HepG2 (cell line): Measurements from ENCODE around the gene AHSP. TPM values are rescaled to one million over a fixed set of nuclear protein-coding genes. Genes with fewer than 3 reads are reported as not detected.

Source experiments
- ATAC-seq: fragments of 200-7000 bp; cut with Tn5 transposase; 3 replicates; pipeline ENCODE4 v1.9.1; 2020; ENCODE audit warnings: mild to moderate bottlenecking, moderate library complexity
- BruUV-seq: library from RNA; stranded (reverse); fragments of 400-500 nt; replicated peaks from 2 replicates; lab custom pipeline; 2021; lab: Mats Ljungman, UMichigan
- CTCF ChIA-PET: fragments of 300-600 bp; formaldehyde crosslinking; extraction: SDS; loops from one replicate; lab custom pipeline; 2021; ENCODE audit warnings: low total read pairs, inconsistent platforms, low intra/inter-chr PET ratio; lab: Yijun Ruan, JAX
- POLR2A ChIA-PET: fragments of 350-600 bp; sonication (Branson Sonifier 250); formaldehyde crosslinking; loops from one replicate; lab custom pipeline; 2020; ENCODE audit warnings: antibody characterized with exemption, inconsistent platforms; lab: Yijun Ruan, JAX
- DNase-seq: peaks from one replicate; pipeline ENCODE4 v3.0.0-alpha.2; 2015; ENCODE audit warnings: low spot score
- FAIRE-seq: peaks from 3 replicates; lab custom pipeline; 2011; peaks lifted over from hg19 to GRCh38; lab: Jason Lieb, UNC
- H2AFZ ChIP-seq: one replicate; pipeline ENCODE4 v1.6.1; 2011; ENCODE audit warnings: low read length, inconsistent platforms
- H3K27ac ChIP-seq: fragments of 300-600 bp; 3 replicates; pipeline ENCODE4 v1.8.0; 2011; ENCODE audit warnings: mixed run types, mild to moderate bottlenecking, mixed read lengths, low read length, inconsistent platforms; ENCODE audit not compliant: insufficient read depth; ENCODE audit errors: extremely low read length
- H3K27me3 ChIP-seq, 2 experiments: fragments of 200-600 bp in 1 of 2; 2 replicates in 1 of 2; 3 replicates in 1 of 2; pipeline versions ENCODE4 v1.6.0 to v1.8.0; 2011; ENCODE audit warnings: low read length in 2 of 2, mild to moderate bottlenecking in 2 of 2, moderate library complexity in 2 of 2, inconsistent platforms in 1 of 2; ENCODE audit not compliant: insufficient read depth in 2 of 2, control insufficient read depth in 1 of 2
- H3K36me3 ChIP-seq, 2 experiments: fragments of 200-600 bp in 1 of 2; replicated peaks in 1 of 2; 2 replicates in 1 of 2; 3 replicates in 1 of 2; pipeline versions ENCODE4 v1.5.1 to v1.8.0; 2011; ENCODE audit warnings: low read length in 2 of 2, inconsistent platforms in 1 of 2; ENCODE audit not compliant: insufficient read depth in 2 of 2, control insufficient read depth in 1 of 2
- H3K4me1 ChIP-seq: 2 replicates; pipeline ENCODE4 v1.5.1; 2012; ENCODE audit warnings: low read length, inconsistent platforms; ENCODE audit not compliant: insufficient read depth
- H3K4me2 ChIP-seq: 2 replicates; pipeline ENCODE4 v1.6.0; 2011; ENCODE audit warnings: low read depth, low read length, inconsistent platforms
- H3K4me3 ChIP-seq, 3 experiments: fragments of 200-600 bp in 1 of 3; sonication (generic), shearing (Covaris generic) in 1 of 3; replicated peaks in 1 of 3; 2 replicates each; pipeline ENCODE4 v1.5.1; 2011 to 2016; ENCODE audit warnings: low read length in 3 of 3, inconsistent platforms in 2 of 3, low read depth in 2 of 3, mild to moderate bottlenecking in 2 of 3, control low read depth in 1 of 3, mixed read lengths in 1 of 3; ENCODE audit not compliant: insufficient read depth in 1 of 3
- H3K79me2 ChIP-seq: one replicate; pipeline ENCODE4 v1.6.1; 2011; ENCODE audit warnings: low read length, inconsistent platforms; ENCODE audit not compliant: insufficient read depth
- H3K9ac ChIP-seq: 2 replicates; pipeline ENCODE4 v1.6.0; 2011; ENCODE audit warnings: mild to moderate bottlenecking, low read depth, low read length, inconsistent platforms; ENCODE audit not compliant: insufficient read depth
- H3K9me3 ChIP-seq: 2 replicates; pipeline ENCODE4 v1.5.1; 2012; ENCODE audit warnings: mild to moderate bottlenecking, low read length
- H4K20me1 ChIP-seq: 2 replicates; pipeline ENCODE4 v1.6.0; 2011; ENCODE audit warnings: inconsistent platforms, mild to moderate bottlenecking, low read length, moderate library complexity; ENCODE audit not compliant: insufficient read depth
- BCL6 ChIP-seq: IDR thresholded peaks from 2 replicates; pipeline ENCODE4 v1.6.1; 2016; ENCODE audit warnings: missing genetic modification reagents, missing compliant biosample characterization
- FOXP4 ChIP-seq: sonication (generic); formaldehyde crosslinking; IDR thresholded peaks from 2 replicates; pipeline ENCODE4 v1.4.0; 2020; ENCODE audit warnings: missing genetic modification reagents
- HDAC1 ChIP-seq: sonication (generic); formaldehyde crosslinking; IDR thresholded peaks from 2 replicates; pipeline ENCODE4 v1.5.1; 2020; ENCODE audit warnings: mild to moderate bottlenecking, missing genetic modification reagents
- HOXA9 ChIP-seq: sonication (generic); formaldehyde crosslinking; IDR thresholded peaks from 2 replicates; pipeline ENCODE4 v1.8.1; 2022; ENCODE audit warnings: missing genetic modification reagents, mild to moderate bottlenecking, moderate library complexity, borderline replicate concordance
- KAT2B ChIP-seq: fragments of 150-350 bp; IDR thresholded peaks from 2 replicates; pipeline ENCODE4 v1.6.1; 2014; ENCODE audit warnings: low read depth, low read length, borderline replicate concordance
- NCOA5 ChIP-seq: sonication (generic); formaldehyde crosslinking; IDR thresholded peaks from 2 replicates; pipeline ENCODE4 v1.4.0; 2020; ENCODE audit warnings: missing genetic modification reagents
- PAXIP1 ChIP-seq: sonication (generic); formaldehyde crosslinking; conservative IDR thresholded peaks from 2 replicates; pipeline ENCODE4 v1.4.0; 2020; ENCODE audit warnings: mild to moderate bottlenecking, missing genetic modification reagents, moderate library complexity
- SIN3A ChIP-seq: IDR thresholded peaks from 2 replicates; pipeline ENCODE4 v1.6.1; 2011; ENCODE audit warnings: low read depth, mild to moderate bottlenecking, control low read depth, low read length, borderline replicate concordance
- ZSCAN25 ChIP-seq: sonication (generic); formaldehyde crosslinking; IDR thresholded peaks from 2 replicates; pipeline ENCODE4 v1.8.0; 2022; ENCODE audit warnings: mild to moderate bottlenecking, missing genetic modification reagents
- WGBS: methylation state at CpG from one replicate; pipeline ENCODE4 v1.1.6; 2017; ENCODE audit warnings: low lambda C conversion rate; 5-methylcytosine and 5-hydroxymethylcytosine counted together
- in situ Hi-C: cut with HindIII; loops from 2 replicates; pipeline ENCODE4 v1.10.0; 2017; ENCODE audit warnings: low pct_unique_long_range_greater_than_20kb; ENCODE audit not compliant: extremely low pct_ligation_motif_present
- intact Hi-C: fragments of 100-400 bp; cut with micrococcal nuclease; formaldehyde crosslinking; loops from one replicate; pipeline ENCODE4 v1.10.0; 2022; ENCODE audit not compliant: unreplicated experiment
- polyA plus RNA-seq, 8 experiments: library from polyadenylated mRNA; depleted of rRNA in 3 of 8; stranded (reverse) in 7 of 8; unstranded in 1 of 8; fragments of >200 nt; fragmentation: Illumina TruSeq in 4 of 8; extraction: Trizol in 4 of 8; gene quantifications; 2 replicates each; pipeline versions ENCODE4 v1.2.1 to v1.2.3, GENCODE V29; 2011 to 2016; ENCODE audit warnings: low read depth in 4 of 8, missing spikeins in 1 of 8, mixed read lengths in 1 of 8; ENCODE audit not compliant: insufficient read depth in 1 of 8
- total RNA-seq, 5 experiments: library from RNA; depleted of rRNA; stranded (reverse); fragments of >200 nt; fragmentation: Illumina TruSeq; extraction: Trizol; gene quantifications; 2 replicates each; pipeline ENCODE4 v1.2.3, GENCODE V29; 2016; ENCODE audit warnings: low read depth in 1 of 5
- TF ChIP-seq, protein P1 (sequence below): sonication (generic); formaldehyde crosslinking; IDR thresholded peaks from 2 replicates; pipeline ENCODE4 v1.5.1; 2020; ENCODE audit warnings: mild to moderate bottlenecking, missing genetic modification reagents, borderline replicate concordance

Gene AHSP
- total and polyA plus RNA-seq, 2 of the 13 experiments (the other 11 are each of a cell fraction or from before 2014, with no cell fraction given) = not detected

- TF ChIP-seq, protein P1, sequence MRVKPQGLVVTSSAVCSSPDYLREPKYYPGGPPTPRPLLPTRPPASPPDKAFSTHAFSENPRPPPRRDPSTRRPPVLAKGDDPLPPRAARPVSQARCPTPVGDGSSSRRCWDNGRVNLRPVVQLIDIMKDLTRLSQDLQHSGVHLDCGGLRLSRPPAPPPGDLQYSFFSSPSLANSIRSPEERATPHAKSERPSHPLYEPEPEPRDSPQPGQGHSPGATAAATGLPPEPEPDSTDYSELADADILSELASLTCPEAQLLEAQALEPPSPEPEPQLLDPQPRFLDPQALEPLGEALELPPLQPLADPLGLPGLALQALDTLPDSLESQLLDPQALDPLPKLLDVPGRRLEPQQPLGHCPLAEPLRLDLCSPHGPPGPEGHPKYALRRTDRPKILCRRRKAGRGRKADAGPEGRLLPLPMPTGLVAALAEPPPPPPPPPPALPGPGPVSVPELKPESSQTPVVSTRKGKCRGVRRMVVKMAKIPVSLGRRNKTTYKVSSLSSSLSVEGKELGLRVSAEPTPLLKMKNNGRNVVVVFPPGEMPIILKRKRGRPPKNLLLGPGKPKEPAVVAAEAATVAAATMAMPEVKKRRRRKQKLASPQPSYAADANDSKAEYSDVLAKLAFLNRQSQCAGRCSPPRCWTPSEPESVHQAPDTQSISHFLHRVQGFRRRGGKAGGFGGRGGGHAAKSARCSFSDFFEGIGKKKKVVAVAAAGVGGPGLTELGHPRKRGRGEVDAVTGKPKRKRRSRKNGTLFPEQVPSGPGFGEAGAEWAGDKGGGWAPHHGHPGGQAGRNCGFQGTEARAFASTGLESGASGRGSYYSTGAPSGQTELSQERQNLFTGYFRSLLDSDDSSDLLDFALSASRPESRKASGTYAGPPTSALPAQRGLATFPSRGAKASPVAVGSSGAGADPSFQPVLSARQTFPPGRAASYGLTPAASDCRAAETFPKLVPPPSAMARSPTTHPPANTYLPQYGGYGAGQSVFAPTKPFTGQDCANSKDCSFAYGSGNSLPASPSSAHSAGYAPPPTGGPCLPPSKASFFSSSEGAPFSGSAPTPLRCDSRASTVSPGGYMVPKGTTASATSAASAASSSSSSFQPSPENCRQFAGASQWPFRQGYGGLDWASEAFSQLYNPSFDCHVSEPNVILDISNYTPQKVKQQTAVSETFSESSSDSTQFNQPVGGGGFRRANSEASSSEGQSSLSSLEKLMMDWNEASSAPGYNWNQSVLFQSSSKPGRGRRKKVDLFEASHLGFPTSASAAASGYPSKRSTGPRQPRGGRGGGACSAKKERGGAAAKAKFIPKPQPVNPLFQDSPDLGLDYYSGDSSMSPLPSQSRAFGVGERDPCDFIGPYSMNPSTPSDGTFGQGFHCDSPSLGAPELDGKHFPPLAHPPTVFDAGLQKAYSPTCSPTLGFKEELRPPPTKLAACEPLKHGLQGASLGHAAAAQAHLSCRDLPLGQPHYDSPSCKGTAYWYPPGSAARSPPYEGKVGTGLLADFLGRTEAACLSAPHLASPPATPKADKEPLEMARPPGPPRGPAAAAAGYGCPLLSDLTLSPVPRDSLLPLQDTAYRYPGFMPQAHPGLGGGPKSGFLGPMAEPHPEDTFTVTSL (CRISPR knock-in tag) = peak; percentile 52; the same call in 1 of the 2 replicates
- TF ChIP-seq BCL6 (CRISPR knock-in tag) = peak; percentile 54
Measured at GRCh38 chr16:31501226-31501965, 26.3 kb upstream of the AHSP start (continued).

GRCh38 chr16:31501966-31502348 is 25.7 kb upstream of the AHSP start:
- ATAC-seq (peak; percentile 37), DNase-seq (no peak), FAIRE-seq (no peak)
- ChIA-PET POLR2A (interaction anchor here (0.9 to 2.5 kb wide), 4 partner anchors 13 to 372 kb away, joined by 3 to 13 read pairs (median 4); partner anchors contain the start of genes ARMC5 and ZNF267), CTCF (no interaction called here)
- Histone ChIP-seq H4K20me1 (no peaks in the 10 kb centered on the region), H3K4me1 (peaks cover 45% of the 10 kb centered on the region), H2AFZ (no peak overlapping the region), H3K79me2 (peaks cover 7% of the 10 kb centered on the region), H3K4me2 (no peak overlapping the region), H3K27me3 (no peaks in the 10 kb centered on the region), H3K4me3 (no peak overlapping the region), H3K9me3 (no peaks in the 10 kb centered on the region), H3K27ac (peak overlapping the region; percentile 1), H3K9ac (no peak overlapping the region), H3K36me3 (peaks cover 11 to 44% of the 10 kb centered on the region in 2 experiments; a peak in 4 of 5 replicates)
- WGBS = 68% methylated on average over 4 of the region's 4 CpGs
- intact Hi-C loops (no loop called here), in situ Hi-C loops (no loop called here)
- BruUV-seq = no TSS peak
- 0 out of 2 replicates have a peak, but pooled peaks have one; percentile 6 for TF ChIP-seq SIN3A
- TF ChIP-seq KAT2B = no peak
- TF ChIP-seq NCOA5 (CRISPR knock-in tag) = no peak
- no peak for TF ChIP-seq HOXA9 (CRISPR knock-in tag)
- 0 out of 2 replicates have a peak, but pooled peaks have one; percentile 1 for TF ChIP-seq HDAC1
- TF ChIP-seq PAXIP1 (CRISPR knock-in tag) = 0 out of 2 replicates have a peak, but pooled peaks have one; percentile 3
- no peak for TF ChIP-seq FOXP4 (CRISPR knock-in tag)
- no peak for TF ChIP-seq ZSCAN25 (CRISPR knock-in tag)
